H9 (cell line): ENCODE results near the gene DEGS2. TPM values are rescaled to one million over a fixed set of nuclear protein-coding genes. Genes with fewer than 3 reads are reported as not detected.
"Not testable (repeated sequence)": the region's sequence is repeated elsewhere in the genome, so short reads cannot be mapped to it uniquely, and the experiment has no call there.

Experiments
- DNase-seq: peaks from one replicate; pipeline ENCODE4 v3.0.0-alpha.2; 2017
- H2AFZ ChIP-seq: one replicate; pipeline ENCODE4 v1.6.1; 2013; ENCODE audit warnings: mild to moderate bottlenecking, low read length, control low read depth, moderate library complexity
- H2AK5ac ChIP-seq: 2 replicates; pipeline ENCODE4 v1.6.1; 2013; ENCODE audit warnings: low read length, control low read depth, mixed read lengths; ENCODE audit not compliant: insufficient read length
- H2BK120ac ChIP-seq: one replicate; pipeline ENCODE4 v1.6.1; 2013; ENCODE audit warnings: low read depth, mild to moderate bottlenecking, low read length, control low read depth, inconsistent platforms; ENCODE audit not compliant: poor library complexity, severe bottlenecking
- H2BK12ac ChIP-seq: 2 replicates; pipeline ENCODE4 v1.6.1; 2013; ENCODE audit warnings: low read length, control low read depth, mixed read lengths, low read depth; ENCODE audit not compliant: insufficient read length
- H2BK15ac ChIP-seq: 2 replicates; pipeline ENCODE4 v1.6.1; 2013; ENCODE audit warnings: low read depth, low read length, control low read depth
- H2BK20ac ChIP-seq: one replicate; pipeline ENCODE4 v1.6.1; 2013; ENCODE audit warnings: low read depth, mild to moderate bottlenecking, low read length, control low read depth, inconsistent platforms; ENCODE audit not compliant: poor library complexity, severe bottlenecking
- H2BK5ac ChIP-seq: 2 replicates; pipeline ENCODE4 v1.6.1; 2013; ENCODE audit warnings: low read length, control low read depth, mixed read lengths; ENCODE audit not compliant: insufficient read length
- H3K14ac ChIP-seq: 2 replicates; pipeline ENCODE4 v1.6.1; 2013; ENCODE audit warnings: low read length, control low read depth; ENCODE audit not compliant: insufficient read depth
- H3K18ac ChIP-seq: 2 replicates; pipeline ENCODE4 v1.6.1; 2013; ENCODE audit warnings: low read depth, mild to moderate bottlenecking, mixed read lengths, low read length, control low read depth; ENCODE audit not compliant: insufficient read length
- H3K23ac ChIP-seq: 2 replicates; pipeline ENCODE4 v1.6.1; 2013; ENCODE audit warnings: low read length, control low read depth, mixed read lengths, low read depth; ENCODE audit not compliant: insufficient read length
- H3K23me2 ChIP-seq: 2 replicates; pipeline ENCODE4 v1.6.1; 2013; ENCODE audit warnings: low read depth, mild to moderate bottlenecking, mixed read lengths, low read length, control low read depth; ENCODE audit not compliant: insufficient read length, poor library complexity, severe bottlenecking
- H3K27ac ChIP-seq: 2 replicates; pipeline ENCODE4 v1.5.1; 2013; ENCODE audit warnings: low read length, control low read depth, mixed read lengths, low read depth; ENCODE audit not compliant: insufficient read length
- H3K27me3 ChIP-seq: 2 replicates; pipeline ENCODE4 v1.6.1; 2013; ENCODE audit warnings: low read length, control low read depth, inconsistent platforms; ENCODE audit not compliant: insufficient read depth
- H3K4ac ChIP-seq: 2 replicates; pipeline ENCODE4 v1.6.1; 2013; ENCODE audit warnings: low read depth, mild to moderate bottlenecking, control low read depth, inconsistent platforms, low read length, moderate library complexity
- H3K4me1 ChIP-seq: 2 replicates; pipeline ENCODE4 v1.6.1; 2013; ENCODE audit warnings: low read length, control low read depth, inconsistent platforms; ENCODE audit not compliant: insufficient read depth
- H3K4me2 ChIP-seq: 2 replicates; pipeline ENCODE4 v1.6.1; 2013; ENCODE audit warnings: low read length, control low read depth, mixed read lengths; ENCODE audit not compliant: insufficient read length, insufficient read depth
- H3K56ac ChIP-seq: 2 replicates; pipeline ENCODE4 v1.6.1; 2013; ENCODE audit warnings: low read depth, mild to moderate bottlenecking, mixed read lengths, low read length, control low read depth; ENCODE audit not compliant: insufficient read length
- H3K79me1 ChIP-seq: 2 replicates; pipeline ENCODE4 v1.6.1; 2013; ENCODE audit warnings: low read depth, mild to moderate bottlenecking, moderate library complexity, low read length, control low read depth, inconsistent platforms; ENCODE audit not compliant: insufficient read depth, poor library complexity, severe bottlenecking
- H3K79me2 ChIP-seq: 2 replicates; pipeline ENCODE4 v1.6.1; 2013; ENCODE audit warnings: low read length, control low read depth, inconsistent platforms; ENCODE audit not compliant: insufficient read depth
- H3K9ac ChIP-seq: 2 replicates; pipeline ENCODE4 v1.6.1; 2013; ENCODE audit warnings: low read length, control low read depth, mixed read lengths; ENCODE audit not compliant: insufficient read length; ENCODE audit errors: extremely low read depth
- H3K9me3 ChIP-seq: one replicate; pipeline ENCODE4 v1.6.1; 2013; ENCODE audit warnings: low read depth, low read length, inconsistent platforms; ENCODE audit not compliant: control insufficient read depth
- H3T11ph ChIP-seq: one replicate; pipeline ENCODE4 v1.6.1; 2013; ENCODE audit warnings: mild to moderate bottlenecking, low read length, control low read depth, inconsistent platforms
- H4K20me1 ChIP-seq: one replicate; pipeline ENCODE4 v1.6.1; 2013; ENCODE audit not compliant: control insufficient read depth, insufficient read length, insufficient read depth
- H4K5ac ChIP-seq: 2 replicates; pipeline ENCODE4 v1.6.1; 2013; ENCODE audit warnings: low read depth, mild to moderate bottlenecking, mixed read lengths, low read length, control low read depth; ENCODE audit not compliant: insufficient read length
- H4K8ac ChIP-seq: replicated peaks from 2 replicates; pipeline ENCODE4 v1.6.1; 2013; ENCODE audit warnings: low read length, control low read depth, mixed read lengths, low read depth; ENCODE audit not compliant: insufficient read length
- H4K91ac ChIP-seq: 2 replicates; pipeline ENCODE4 v1.6.1; 2013; ENCODE audit warnings: low read depth, mild to moderate bottlenecking, moderate library complexity, mixed read lengths, low read length, control low read depth; ENCODE audit not compliant: insufficient read length
- H3K27ac Mint-ChIP-seq, 3 experiments: 2 replicates in 2 of 3; 3 replicates in 1 of 3; pipeline ENCODE4 v1.8.0; 2020 to 2021; ENCODE audit warnings: mixed read lengths in 3 of 3, mild to moderate bottlenecking in 1 of 3, moderate library complexity in 1 of 3
- H3K27me3 Mint-ChIP-seq: 2 replicates; pipeline ENCODE4 v1.8.0; 2021; ENCODE audit warnings: low read depth, mild to moderate bottlenecking, moderate library complexity, mixed read lengths
- H3K36me3 Mint-ChIP-seq, 3 experiments: 2 replicates in 2 of 3; 3 replicates in 1 of 3; pipeline ENCODE4 v1.8.0; 2020 to 2021; ENCODE audit warnings: low read depth in 3 of 3, mixed read lengths in 3 of 3; ENCODE audit not compliant: insufficient read depth in 1 of 3
- H3K4me1 Mint-ChIP-seq, 2 experiments: 2 replicates each; pipeline ENCODE4 v1.8.0; 2020; ENCODE audit warnings: mixed read lengths in 2 of 2
- H3K4me3 Mint-ChIP-seq, 2 experiments: 2 replicates in 1 of 2; 3 replicates in 1 of 2; pipeline ENCODE4 v1.8.0; 2020 to 2021; ENCODE audit warnings: mild to moderate bottlenecking in 2 of 2, mixed read lengths in 2 of 2, moderate library complexity in 1 of 2
- H3K9me3 Mint-ChIP-seq, 2 experiments: 2 replicates in 1 of 2; 3 replicates in 1 of 2; pipeline ENCODE4 v1.8.0; 2020; ENCODE audit warnings: mild to moderate bottlenecking in 2 of 2, mixed read lengths in 2 of 2, moderate library complexity in 1 of 2
- WGBS: extraction: QIAGEN DNeasy Blood & Tissue Kit; methylation state at CpG from one replicate; pipeline ENCODE4 v1.1.7; 2013; ENCODE audit warnings: missing lambda C conversion rate, low lambda C conversion rate, mixed read lengths; ENCODE audit not compliant: insufficient read length; ENCODE audit errors: extremely low coverage; 5-methylcytosine and 5-hydroxymethylcytosine counted together
- long read RNA-seq: library from polyadenylated mRNA; unstranded; transcript quantifications from one replicate; pipeline ENCODE4 v2.0.0, GENCODE V29; 2020
- total RNA-seq: library from RNA; stranded (reverse); gene quantifications from 2 replicates; pipeline ENCODE4 v1.2.1, GENCODE V29; 2021
- TF ChIP-seq, protein P1 (sequence below): fragments of 200-600 bp; sonication (generic); conservative IDR thresholded peaks from 3 replicates; pipeline ENCODE4 v1.8.0; 2021; ENCODE audit warnings: antibody characterized with exemption, mild to moderate bottlenecking

Gene DEGS2
- total RNA-seq: 0.59 and 0.72 TPM in 2 replicates
- long read RNA-seq, full-length matches to known transcripts: 3 of 3 reads
- long read RNA-seq, partial matches to known transcripts: 0 of 3 reads
- long read RNA-seq, other reads (novel, unspliced or antisense): 0 of 3 reads

DNA sequence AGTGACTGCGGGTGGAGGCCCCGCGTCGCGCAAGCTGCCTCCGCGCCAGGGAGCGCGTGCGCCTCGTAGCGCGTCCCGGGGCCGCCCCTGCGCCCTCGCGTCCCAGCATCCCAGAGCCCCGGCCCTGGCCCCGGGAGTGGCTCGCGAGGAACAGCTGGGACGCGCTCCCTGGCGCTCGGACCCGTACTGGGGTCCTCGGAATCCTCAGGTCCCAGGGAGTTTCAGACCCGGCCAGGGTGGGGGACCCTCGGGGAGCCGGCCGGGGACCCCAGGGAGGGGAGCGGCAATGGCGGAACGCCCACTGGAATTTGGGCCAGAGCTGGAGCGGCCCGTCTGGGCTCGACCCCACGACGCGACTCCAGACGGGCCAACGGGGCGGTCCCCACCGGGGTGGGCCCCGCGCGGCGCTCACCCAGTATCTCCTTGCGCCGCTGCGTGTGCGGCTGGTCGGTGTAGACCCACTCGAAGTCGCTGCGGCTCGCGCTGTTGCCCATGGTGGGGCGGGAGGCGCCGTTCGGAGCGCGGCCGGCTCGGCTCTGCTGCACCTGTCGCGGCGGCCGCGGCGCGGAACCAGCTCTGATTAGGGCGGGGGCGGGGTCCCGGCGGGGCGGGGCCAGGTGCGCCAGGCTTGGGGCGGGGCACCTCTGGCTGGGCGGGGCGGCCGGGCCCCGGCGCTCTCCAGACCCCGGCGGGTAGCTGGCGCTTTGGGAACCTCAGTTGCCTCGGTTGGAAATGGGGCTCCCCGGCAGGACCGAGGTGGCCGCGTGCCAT is at the start of gene DEGS2:
Gene DEGS2 (minus strand): TSS at position 552 of the 771 bp plus-strand sequence. CDS start 58 bp downstream, at position 494.
- H3K18ac ChIP-seq: no peak within 1 kb of the TSS
- H2BK20ac ChIP-seq: no peak within 1 kb of the TSS
- WGBS: no CpG with 5 or more reads among the region's 94 CpGs
- no peak within 1 kb of the TSS for H3K56ac ChIP-seq
- H3K79me1 ChIP-seq: no peaks in the 10 kb centered on the region
- no peak within 1 kb of the TSS for H3K9ac ChIP-seq
- H4K20me1 ChIP-seq: no peaks in the 10 kb centered on the region
- H4K5ac ChIP-seq: no peak within 1 kb of the TSS
- no peak within 1 kb of the TSS for H4K8ac ChIP-seq
- no peak within 1 kb of the TSS for H4K91ac ChIP-seq
- H3K14ac ChIP-seq: no peak within 1 kb of the TSS
- no peak within 1 kb of the TSS for H2BK15ac ChIP-seq
- H3K27ac Mint-ChIP-seq: no peak within 1 kb of the TSS
- no peak within 1 kb of the TSS for H3K27ac ChIP-seq
- peaks cover 21% of the 10 kb centered on the region for H3K27me3 ChIP-seq
- H2BK5ac ChIP-seq: no peak within 1 kb of the TSS
- peaks cover 71% of the 10 kb centered on the region for H3K27me3 Mint-ChIP-seq
- H3K23me2 ChIP-seq: peaks cover 3% of the 10 kb centered on the region
- H3K23ac ChIP-seq: no peak within 1 kb of the TSS
- peaks cover 5 to 20% of the 10 kb centered on the region in 2 experiments for H3K4me1 Mint-ChIP-seq
- H3K9me3 ChIP-seq: no peaks in the 10 kb centered on the region
- H2BK12ac ChIP-seq: no peak within 1 kb of the TSS
- H3K36me3 Mint-ChIP-seq: peaks cover 0 to 3% (median 0%) of the 10 kb centered on the region in 3 experiments; a peak in 2 of 7 replicates
- H3K9me3 Mint-ChIP-seq: peaks cover 6% of the 10 kb centered on the region in 2 experiments
- no peak within 1 kb of the TSS for H2BK120ac ChIP-seq
- H3K4me3 Mint-ChIP-seq: peak within 1 kb of the TSS; percentile 54 to 76
- no peaks in the 10 kb centered on the region for H3K79me2 ChIP-seq
- peak; percentile 79 for DNase-seq
- no peak within 1 kb of the TSS for H2AFZ ChIP-seq
- peak within 1 kb of the TSS; percentile 59 for H3K4me2 ChIP-seq
- H2AK5ac ChIP-seq: no peak within 1 kb of the TSS
- no peaks in the 10 kb centered on the region; the same call in 1 of the 2 replicates for H3K4me1 ChIP-seq
- TF ChIP-seq, protein P1, sequence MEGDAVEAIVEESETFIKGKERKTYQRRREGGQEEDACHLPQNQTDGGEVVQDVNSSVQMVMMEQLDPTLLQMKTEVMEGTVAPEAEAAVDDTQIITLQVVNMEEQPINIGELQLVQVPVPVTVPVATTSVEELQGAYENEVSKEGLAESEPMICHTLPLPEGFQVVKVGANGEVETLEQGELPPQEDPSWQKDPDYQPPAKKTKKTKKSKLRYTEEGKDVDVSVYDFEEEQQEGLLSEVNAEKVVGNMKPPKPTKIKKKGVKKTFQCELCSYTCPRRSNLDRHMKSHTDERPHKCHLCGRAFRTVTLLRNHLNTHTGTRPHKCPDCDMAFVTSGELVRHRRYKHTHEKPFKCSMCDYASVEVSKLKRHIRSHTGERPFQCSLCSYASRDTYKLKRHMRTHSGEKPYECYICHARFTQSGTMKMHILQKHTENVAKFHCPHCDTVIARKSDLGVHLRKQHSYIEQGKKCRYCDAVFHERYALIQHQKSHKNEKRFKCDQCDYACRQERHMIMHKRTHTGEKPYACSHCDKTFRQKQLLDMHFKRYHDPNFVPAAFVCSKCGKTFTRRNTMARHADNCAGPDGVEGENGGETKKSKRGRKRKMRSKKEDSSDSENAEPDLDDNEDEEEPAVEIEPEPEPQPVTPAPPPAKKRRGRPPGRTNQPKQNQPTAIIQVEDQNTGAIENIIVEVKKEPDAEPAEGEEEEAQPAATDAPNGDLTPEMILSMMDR: no peak
- H3T11ph ChIP-seq: no peak within 1 kb of the TSS
- H3K4ac ChIP-seq: no peak within 1 kb of the TSS

DNA sequence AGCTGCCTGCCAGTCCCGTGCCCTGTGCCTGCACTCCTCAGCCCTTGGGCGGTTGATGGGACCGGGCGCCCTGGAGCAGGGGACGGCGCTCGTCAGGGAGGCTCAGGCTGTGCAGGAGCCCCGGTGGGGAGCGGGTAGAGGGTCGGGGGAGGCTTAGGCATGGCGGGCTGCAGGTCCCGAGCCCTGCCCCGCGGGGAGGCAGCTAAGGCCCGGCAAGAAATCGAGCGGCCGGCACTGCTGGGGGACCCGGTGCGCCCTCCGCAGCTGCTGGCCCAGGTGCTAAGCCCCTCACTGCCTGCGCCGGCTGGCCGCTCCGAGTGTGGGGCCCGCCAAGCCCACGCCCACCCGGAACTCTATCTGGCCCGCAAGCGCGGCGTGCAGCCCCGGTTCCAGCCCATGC is 48.7 kb upstream of the DEGS2 start:
- not testable (repeated sequence) for H2BK15ac ChIP-seq, H3K9me3 Mint-ChIP-seq, H3K4me2 ChIP-seq, H2BK12ac ChIP-seq, H2BK5ac ChIP-seq, H4K5ac ChIP-seq, H3K27me3 Mint-ChIP-seq, H2AFZ ChIP-seq, H3K27me3 ChIP-seq, H2AK5ac ChIP-seq, H3K4me1 Mint-ChIP-seq, H3K14ac ChIP-seq, H3K79me2 ChIP-seq, DNase-seq, H3K9me3 ChIP-seq, H3K79me1 ChIP-seq, H3K4me3 Mint-ChIP-seq, H4K91ac ChIP-seq, H3K18ac ChIP-seq, H4K20me1 ChIP-seq, H4K8ac ChIP-seq, H3K23ac ChIP-seq, H3K4ac ChIP-seq, H3K9ac ChIP-seq, H2BK20ac ChIP-seq, H3T11ph ChIP-seq, H3K27ac ChIP-seq, H3K4me1 ChIP-seq, H3K56ac ChIP-seq, H3K23me2 ChIP-seq, H3K27ac Mint-ChIP-seq, H2BK120ac ChIP-seq
- peaks cover 4 to 11% (median 7%) of the 10 kb centered on the region in 3 experiments; a peak in 6 of 7 replicates for H3K36me3 Mint-ChIP-seq
- WGBS: no CpG with 5 or more reads among the region's 33 CpGs
